Fibroblast of skin of left biceps (primary cell): ENCODE measurements around the gene NME7.
"Not testable (repeated sequence)": the region's sequence is repeated elsewhere in the genome, so short reads cannot be mapped to it uniquely, and the experiment has no call there.

Source experiments
- DNase-seq, 2 experiments: peaks; one replicate each; pipeline ENCODE4 v3.0.0-alpha.2; 2013; ENCODE audit warnings: low read depth in 2 of 2

Gene NME7

DNA sequence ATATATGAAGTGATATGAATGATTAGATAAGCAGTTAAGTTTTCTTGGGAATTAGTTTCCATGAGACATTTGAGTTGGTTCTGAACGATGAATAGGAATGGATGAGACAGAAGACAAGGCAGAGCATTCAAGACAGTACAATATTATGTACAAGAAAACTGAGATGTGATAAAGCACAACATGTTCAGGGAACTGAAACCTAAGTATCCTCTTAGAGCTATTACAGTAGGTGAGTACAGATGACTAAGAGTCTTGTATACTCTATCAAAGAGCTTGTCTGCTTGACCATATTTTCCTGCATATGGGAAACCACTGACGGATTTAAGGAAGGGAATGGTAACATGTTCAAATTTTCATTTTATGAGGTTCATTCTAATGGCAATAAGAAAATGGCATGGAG lies 61.6 kb downstream of the NME7 start:
- no peak for DNase-seq

DNA sequence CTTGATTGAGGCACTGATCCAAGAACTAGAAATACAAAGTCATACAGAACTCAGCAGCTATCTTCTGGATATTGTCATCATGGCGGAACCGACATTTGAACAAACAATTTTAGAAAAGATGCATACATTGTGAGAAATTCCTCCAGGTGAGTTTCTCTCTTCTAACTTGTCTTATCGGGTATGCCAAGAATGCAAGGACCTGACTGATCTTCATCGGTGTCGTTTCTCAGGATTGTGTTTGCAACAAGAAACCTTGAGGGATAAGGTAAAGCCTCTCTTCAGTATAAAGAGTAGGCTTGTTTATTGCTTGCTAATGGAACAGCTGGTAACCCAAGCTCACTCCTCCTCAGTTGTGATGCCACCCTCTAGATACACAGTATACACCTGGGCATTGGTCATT lies 62.2 kb downstream of the NME7 start:
- DNase-seq, result no peak

DNA sequence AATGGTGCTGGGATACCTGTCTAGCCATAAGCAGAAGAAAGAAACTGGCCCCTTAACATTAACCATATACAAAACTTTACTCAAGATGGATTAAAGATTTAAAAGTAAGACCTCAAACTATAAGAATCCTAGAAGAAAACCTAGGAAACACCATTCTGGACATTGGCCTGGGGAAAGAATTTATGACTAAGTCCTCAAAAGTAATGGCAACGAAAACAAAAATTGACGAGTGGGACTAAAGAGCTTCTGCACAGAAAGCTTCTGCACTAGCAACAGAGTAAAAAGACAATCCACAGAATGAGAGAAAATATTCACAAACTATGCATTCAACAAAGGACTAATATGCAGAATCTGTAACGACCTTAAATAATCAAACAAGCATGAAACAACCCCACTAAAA lies 66.7 kb downstream of the NME7 start:
- DNase-seq, result no peak

GRCh38 chr1:169298441-169298840 lies 69.2 kb downstream of the NME7 start:
- no peak for DNase-seq

DNA sequence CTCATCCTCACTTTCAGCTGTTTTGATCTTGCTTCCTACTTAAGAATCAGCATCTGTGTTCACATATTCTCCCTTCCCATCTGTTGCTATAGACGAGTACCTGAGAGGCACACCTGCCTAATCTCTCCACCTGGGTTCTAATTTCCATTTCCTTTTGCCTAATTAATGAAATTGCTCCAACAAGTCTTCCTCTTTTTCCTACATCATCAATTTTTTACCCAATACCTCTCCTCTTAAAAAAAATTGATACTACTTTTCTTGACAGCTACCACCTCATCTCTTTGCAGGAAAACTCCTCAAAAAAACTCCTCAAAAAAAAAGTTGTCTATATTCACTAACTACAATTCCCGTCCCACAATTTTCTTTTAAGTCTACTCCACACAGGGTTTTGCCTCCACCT lies 71.8 kb downstream of the NME7 start:
- DNase-seq, result no peak

DNA sequence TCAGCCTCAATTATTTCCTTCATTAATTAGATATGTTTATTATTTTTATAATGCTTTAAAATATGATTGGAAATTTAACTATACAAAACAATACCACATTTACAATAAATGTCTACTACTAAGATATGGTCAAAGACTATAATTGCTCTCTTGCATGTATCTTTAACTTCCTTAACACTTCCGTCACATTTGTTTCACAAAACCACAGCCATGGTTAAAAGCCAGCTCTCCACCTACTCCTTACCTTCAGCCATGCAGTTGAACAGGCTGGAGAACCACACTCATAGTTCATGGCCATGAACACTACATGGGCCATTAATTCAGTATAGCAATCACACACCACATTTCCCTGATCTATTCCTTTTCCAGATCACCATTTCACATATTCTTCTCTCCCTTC lies 72.2 kb downstream of the NME7 start:
- no peak for DNase-seq

DNA sequence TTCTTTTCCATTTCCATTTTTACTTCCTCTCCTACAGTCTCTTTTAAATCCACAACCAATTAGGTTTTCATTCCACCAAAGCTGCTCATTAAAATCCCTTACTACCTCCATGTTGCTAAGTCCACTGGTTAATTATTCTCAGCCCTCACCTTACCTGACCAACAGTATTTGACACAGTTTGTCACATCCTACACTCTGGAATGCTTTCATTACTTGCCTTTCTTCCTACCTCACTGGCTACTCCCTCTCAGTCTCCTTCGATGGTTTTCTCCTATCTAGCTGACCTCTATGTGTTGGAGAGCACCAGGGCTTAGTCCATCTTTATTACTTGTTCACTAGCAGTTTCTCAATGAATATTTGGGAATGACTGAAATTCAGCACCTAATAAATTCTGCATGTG lies 78.6 kb downstream of the NME7 start:
- DNase-seq, result no peak

- peak; percentile 22 to 23 for DNase-seq
Measured at GRCh38 chr1:169288011-169288414, 79.6 kb downstream of the NME7 start.

- no peak for DNase-seq
Measured at GRCh38 chr1:169287280-169287679, 80.3 kb downstream of the NME7 start.

- not testable (repeated sequence) for DNase-seq
Measured at GRCh38 chr1:169281562-169281961, 86.0 kb downstream of the NME7 start.

DNA sequence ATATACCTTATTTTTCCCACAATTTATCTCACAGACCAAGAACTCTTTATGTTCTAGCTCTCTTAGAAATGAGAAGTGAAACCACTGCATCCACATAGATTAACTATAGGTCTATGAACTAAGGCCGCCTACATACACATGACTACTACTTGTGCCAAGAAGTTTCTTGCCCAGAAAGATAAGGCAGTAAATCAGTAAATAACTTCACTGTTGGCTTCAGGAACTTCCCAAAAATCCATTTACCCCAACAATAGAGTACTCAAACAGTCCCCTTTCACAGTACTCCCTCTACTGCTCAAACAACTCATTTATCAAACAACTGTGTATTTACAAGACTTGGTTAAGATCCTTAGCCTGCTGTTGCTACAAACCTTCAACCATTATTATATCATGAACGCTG lies 96.5 kb downstream of the NME7 start:
- no peak for DNase-seq

DNA sequence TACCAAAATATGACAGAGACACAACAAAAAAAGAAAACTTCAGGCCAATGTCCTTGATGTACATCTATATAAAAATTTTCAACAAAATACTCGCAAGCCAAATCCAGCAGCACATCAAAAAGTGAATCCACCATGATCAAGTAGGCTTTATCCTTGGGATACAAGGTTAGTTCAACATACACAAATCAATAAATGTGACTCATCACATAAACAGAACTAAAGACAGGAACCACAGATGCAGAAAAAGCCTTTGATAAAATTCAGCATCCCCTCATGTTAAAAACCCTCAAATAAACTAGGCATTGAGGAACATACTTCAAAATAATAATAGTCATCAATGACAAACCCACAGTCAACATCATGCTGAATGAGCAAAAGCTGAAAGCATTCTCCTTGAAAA lies 101.5 kb downstream of the NME7 start:
- no peak for DNase-seq

DNA sequence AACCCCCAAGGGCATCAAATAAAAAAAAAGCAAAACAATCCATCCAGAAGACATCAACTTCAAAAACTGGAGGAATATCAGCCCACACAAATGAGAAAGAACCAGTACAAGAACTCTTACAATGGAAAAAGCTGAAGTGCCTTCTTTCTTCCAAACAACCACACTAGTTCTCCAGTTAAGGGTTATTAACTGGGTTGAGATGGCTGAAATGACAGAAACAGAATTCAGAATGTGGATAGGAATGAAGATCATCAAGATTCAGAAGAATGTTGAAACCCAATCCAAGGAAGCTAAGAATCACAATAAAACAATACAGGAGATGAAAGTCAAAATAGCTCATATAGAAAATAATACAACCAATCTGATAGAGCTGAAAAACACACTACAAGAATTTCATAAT lies 104.5 kb downstream of the NME7 start:
- no peak for DNase-seq

- DNase-seq, result no peak
Measured at GRCh38 chr1:169261884-169262283, 105.7 kb downstream of the NME7 start.

GRCh38 chr1:169260478-169261151 lies 107.0 kb downstream of the NME7 start:
- no peak for DNase-seq

DNA sequence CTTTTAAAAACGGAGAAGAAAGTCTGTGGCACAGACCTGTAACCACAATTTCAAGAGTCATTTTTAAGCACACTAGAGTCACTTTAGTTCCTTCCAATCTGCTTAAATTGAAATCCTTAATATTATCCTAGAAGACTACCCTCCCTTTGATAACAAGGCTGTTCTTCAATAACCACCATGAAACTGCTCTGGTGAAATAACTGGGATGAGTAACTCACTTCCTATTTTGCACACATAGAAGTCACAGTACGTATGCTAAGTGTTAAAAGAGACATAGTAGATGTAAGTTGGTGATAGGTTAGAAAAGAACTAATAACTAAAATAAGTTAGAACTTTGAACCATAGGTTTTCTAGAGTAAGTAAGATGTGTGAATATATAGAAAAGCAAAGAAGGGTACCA lies 107.8 kb downstream of the NME7 start:
- DNase-seq, result no peak

GRCh38 chr1:169250795-169251194 lies 116.8 kb downstream of the NME7 start:
- DNase-seq, result no peak

GRCh38 chr1:169250022-169250421 lies 117.6 kb downstream of the NME7 start:
- no peak for DNase-seq

- DNase-seq, result no peak
Measured at GRCh38 chr1:169249611-169250010, 118.0 kb downstream of the NME7 start.

- DNase-seq, result no peak
Measured at GRCh38 chr1:169245706-169246105, 121.9 kb downstream of the NME7 start.

- no peak for DNase-seq
Measured at GRCh38 chr1:169240449-169241232, 127.0 kb downstream of the NME7 start.

DNA sequence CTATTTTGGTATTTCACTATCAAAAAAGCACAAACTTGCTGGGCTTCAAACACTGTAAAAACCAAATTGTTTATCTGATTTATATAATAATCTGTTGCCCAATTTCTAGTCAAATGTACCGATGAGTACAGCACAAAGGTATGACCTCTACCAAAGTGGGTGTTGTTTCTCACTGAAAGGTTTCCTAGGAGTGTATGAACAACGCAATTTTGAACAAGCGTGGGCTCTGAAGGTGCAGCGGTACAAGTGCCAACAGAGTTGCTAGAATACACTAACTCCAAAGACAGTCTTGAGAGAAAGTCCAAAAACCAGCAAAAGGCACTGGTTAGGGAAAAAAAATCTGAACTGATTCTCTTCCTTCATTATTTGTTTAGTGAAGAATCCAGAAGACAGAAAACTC lies 130.7 kb downstream of the NME7 start:
- no peak for DNase-seq

DNA sequence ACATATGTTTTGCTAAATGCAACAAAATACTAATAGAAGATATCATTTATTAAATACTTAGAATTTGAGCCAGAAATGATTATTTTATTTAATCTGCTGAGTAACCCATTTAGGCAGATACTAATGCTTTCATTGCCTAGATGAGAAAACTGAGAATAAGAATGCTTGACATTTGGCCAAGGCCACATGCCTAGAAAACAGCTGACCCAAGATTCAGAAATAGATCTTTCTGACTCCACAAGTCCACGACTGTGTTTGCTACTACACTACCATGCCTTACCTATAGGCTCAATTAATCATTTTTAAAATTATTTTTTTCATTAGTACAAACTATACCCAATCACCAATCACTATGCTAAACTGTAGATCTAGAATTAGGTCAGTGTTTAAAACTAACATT lies 131.5 kb downstream of the NME7 start:
- DNase-seq, result no peak

GRCh38 chr1:169235568-169235967 lies 132.0 kb downstream of the NME7 start:
- no peak for DNase-seq
